CD14-positive monocyte (primary cell): ENCODE measurements around the gene NBAS. TPM values are rescaled to one million over a fixed set of nuclear protein-coding genes. Genes with fewer than 3 reads are reported as not detected.
A peak's percentile ranks its signal among the peaks of the same experiment; 100 is the strongest.

Source experiments
- DNase-seq, 3 donors: peaks; one replicate each; pipeline ENCODE4 v3.0.0-alpha.2; 2011 to 2022
- H2AFZ ChIP-seq: 2 replicates; pipeline ENCODE4 v1.6.0; 2012; ENCODE audit warnings: mild to moderate bottlenecking, low read depth, low read length, inconsistent platforms; ENCODE audit not compliant: insufficient read depth, poor library complexity, severe bottlenecking
- H3K27ac ChIP-seq, 2 donors: 1 replicate in 1 of 2; 2 replicates in 1 of 2; pipeline ENCODE4 v1.5.1; 2012 to 2013; ENCODE audit warnings: low read length in 2 of 2, control low read depth in 1 of 2, inconsistent platforms in 1 of 2, low read depth in 1 of 2, mild to moderate bottlenecking in 1 of 2
- H3K27me3 ChIP-seq, 2 donors: one replicate each; pipeline versions ENCODE4 v1.6.0 to v1.6.1; 2011 to 2013; ENCODE audit warnings: low read length in 2 of 2; ENCODE audit not compliant: control insufficient read depth in 2 of 2, insufficient read depth in 2 of 2
- H3K36me3 ChIP-seq, 2 donors: replicated peaks in 1 of 2; 1 replicate in 1 of 2; 2 replicates in 1 of 2; pipeline versions ENCODE4 v1.5.1 to v1.6.1; 2012 to 2013; ENCODE audit warnings: low read length in 2 of 2, control low read depth in 1 of 2, inconsistent platforms in 1 of 2, mild to moderate bottlenecking in 1 of 2; ENCODE audit not compliant: insufficient read depth in 2 of 2, control insufficient read depth in 1 of 2
- H3K4me1 ChIP-seq, 2 donors: 1 replicate in 1 of 2; 2 replicates in 1 of 2; pipeline versions ENCODE4 v1.5.1 to v1.6.1; 2012 to 2013; ENCODE audit warnings: low read length in 2 of 2, control low read depth in 1 of 2, inconsistent platforms in 1 of 2, mild to moderate bottlenecking in 1 of 2, moderate library complexity in 1 of 2; ENCODE audit not compliant: insufficient read depth in 2 of 2, control insufficient read depth in 1 of 2
- H3K4me2 ChIP-seq: replicated peaks from 2 replicates; pipeline ENCODE3; 2012; ENCODE audit warnings: low read length, moderate library complexity, mild to moderate bottlenecking; ENCODE audit not compliant: poor library complexity, severe bottlenecking; ENCODE audit errors: extremely low read depth
- H3K4me3 ChIP-seq, 3 experiments: fragments of 200-600 bp in 1 of 3; sonication (generic) in 1 of 3; replicated peaks in 1 of 3; 1 replicate in 2 of 3; 2 replicates in 1 of 3; pipeline ENCODE4 v1.5.1; 2011 to 2013; ENCODE audit warnings: low read length in 3 of 3, mild to moderate bottlenecking in 3 of 3, control low read depth in 2 of 3, low read depth in 2 of 3, inconsistent platforms in 1 of 3, moderate library complexity in 1 of 3
- H3K79me2 ChIP-seq: 2 replicates; pipeline ENCODE4 v1.6.0; 2012; ENCODE audit warnings: mild to moderate bottlenecking, control low read depth, inconsistent platforms, low read length, moderate library complexity; ENCODE audit not compliant: insufficient read depth
- H3K9ac ChIP-seq: 2 replicates; pipeline ENCODE4 v1.6.0; 2017; ENCODE audit warnings: low read length, mild to moderate bottlenecking; ENCODE audit not compliant: insufficient read depth, poor library complexity, severe bottlenecking
- H3K9me3 ChIP-seq, 2 donors: replicated peaks in 1 of 2; 1 replicate in 1 of 2; 2 replicates in 1 of 2; pipeline versions ENCODE4 v1.5.1 to v1.6.1; 2012 to 2013; ENCODE audit warnings: low read length in 2 of 2, control low read depth in 1 of 2; ENCODE audit not compliant: control insufficient read depth in 1 of 2, insufficient read depth in 1 of 2
- H4K20me1 ChIP-seq: 2 replicates; pipeline ENCODE4 v1.6.0; 2012; ENCODE audit warnings: mild to moderate bottlenecking, low read length, control low read depth, moderate library complexity; ENCODE audit not compliant: insufficient read depth
- H3K27ac Mint-ChIP-seq, 7 donors: one replicate each; pipeline ENCODE4 v1.8.0; 2020; ENCODE audit warnings: mild to moderate bottlenecking in 7 of 7, mixed read lengths in 7 of 7, moderate library complexity in 6 of 7, inconsistent platforms in 2 of 7
- H3K27me3 Mint-ChIP-seq, 3 donors: one replicate each; pipeline ENCODE4 v1.8.0; 2021 to 2022; ENCODE audit warnings: low read depth in 3 of 3, mild to moderate bottlenecking in 3 of 3, mixed read lengths in 3 of 3, moderate library complexity in 3 of 3, inconsistent platforms in 1 of 3
- H3K36me3 Mint-ChIP-seq, 2 donors: one replicate each; pipeline ENCODE4 v1.8.0; 2020; ENCODE audit warnings: mixed read lengths in 2 of 2, inconsistent platforms in 1 of 2, mild to moderate bottlenecking in 1 of 2
- H3K4me1 Mint-ChIP-seq: one replicate; pipeline ENCODE4 v1.8.0; 2020; ENCODE audit warnings: mild to moderate bottlenecking, mixed read lengths
- H3K4me3 Mint-ChIP-seq, 2 donors: one replicate each; pipeline ENCODE4 v1.8.0; 2020; ENCODE audit warnings: mild to moderate bottlenecking in 2 of 2, mixed read lengths in 2 of 2, moderate library complexity in 1 of 2
- H3K9me3 Mint-ChIP-seq, 7 donors: one replicate each; pipeline ENCODE4 v1.8.0; 2020 to 2022; ENCODE audit warnings: mixed read lengths in 7 of 7, mild to moderate bottlenecking in 6 of 7, moderate library complexity in 6 of 7, inconsistent platforms in 2 of 7
- CTCF ChIP-seq: fragments of 200-600 bp; IDR thresholded peaks from one replicate; pipeline ENCODE4 v1.8.0; 2022; ENCODE audit warnings: antibody characterized with exemption, mild to moderate bottlenecking
- WGBS: methylation state at CpG from one replicate; pipeline ENCODE4 v1.1.5; 2013; ENCODE audit warnings: missing lambda C conversion rate; ENCODE audit not compliant: insufficient coverage; 5-methylcytosine and 5-hydroxymethylcytosine counted together
- intact Hi-C, 2 donors: fragments of 100-400 bp; cut with micrococcal nuclease; formaldehyde crosslinking; loops; one replicate each; pipeline versions ENCODE4 v1.15.0 to v1.15.1; 2023
- polyA plus RNA-seq, 3 donors: library from polyadenylated mRNA; depleted of rRNA in 1 of 3; unstranded in 2 of 3; stranded (reverse) in 1 of 3; fragments of 300-500 nt in 2 of 3; fragments of >200 nt in 1 of 3; fragmentation: Illumina TruSeq in 2 of 3; gene quantifications; 1 replicate in 2 of 3; 2 replicates in 1 of 3; pipeline ENCODE4 v1.2.3, GENCODE V29; 2012 to 2021

NBAS gene
- polyA plus RNA-seq, 3 donors = 8.9 to 10.9 (median 8.9) TPM

- Histone ChIP-seq H3K27ac (no peak overlapping the region), H3K4me3 (no peak overlapping the region), H4K20me1 (no peaks in the 10 kb centered on the region), H3K9me3 (no peaks in the 10 kb centered on the region), H3K9ac (no peak overlapping the region), H3K36me3 (no peaks in the 10 kb centered on the region), H3K4me2 (no peak overlapping the region), H3K27me3 (no peaks in the 10 kb centered on the region), H2AFZ (no peak overlapping the region), H3K4me1 (no peaks in the 10 kb centered on the region), H3K79me2 (no peaks in the 10 kb centered on the region)
- no peaks in the 10 kb centered on the region for H3K36me3 Mint-ChIP-seq
- intact Hi-C loops = no loop called here
- H3K9me3 Mint-ChIP-seq = peaks cover 0 to 3% (median 0%) of the 10 kb centered on the region in 7 donors
- H3K4me1 Mint-ChIP-seq = no peaks in the 10 kb centered on the region
- H3K27me3 Mint-ChIP-seq = no peaks in the 10 kb centered on the region
- H3K4me3 Mint-ChIP-seq = no peak overlapping the region
- no peak for DNase-seq
- peak; percentile 0 for TF ChIP-seq CTCF
- H3K27ac Mint-ChIP-seq = no peak overlapping the region
- WGBS = 90% methylated on average over 7 of the region's 9 CpGs
Measured at GRCh38 chr2:15160201-15160991, 400.7 kb downstream of the NBAS start.

- H3K4me2 ChIP-seq = no peak overlapping the region
- H3K9me3 ChIP-seq = no peaks in the 10 kb centered on the region
- no peak overlapping the region for H3K27ac ChIP-seq
- H3K27ac Mint-ChIP-seq = no peak overlapping the region
- intact Hi-C loops = no loop called here
- H3K36me3 ChIP-seq = no peaks in the 10 kb centered on the region
- H3K36me3 Mint-ChIP-seq = no peaks in the 10 kb centered on the region
- H3K27me3 Mint-ChIP-seq = no peaks in the 10 kb centered on the region
- 89% methylated on average over 1 of the region's 3 CpGs for WGBS
- H3K79me2 ChIP-seq = no peaks in the 10 kb centered on the region
- no peak for TF ChIP-seq CTCF
- no peaks in the 10 kb centered on the region for H3K27me3 ChIP-seq
- no peak overlapping the region for H2AFZ ChIP-seq
- no peak overlapping the region for H3K4me3 Mint-ChIP-seq
- H3K9ac ChIP-seq = no peak overlapping the region
- H3K9me3 Mint-ChIP-seq = peaks cover 0 to 3% (median 0%) of the 10 kb centered on the region in 7 donors
- no peaks in the 10 kb centered on the region for H4K20me1 ChIP-seq
- H3K4me1 ChIP-seq = no peaks in the 10 kb centered on the region
- H3K4me1 Mint-ChIP-seq = no peaks in the 10 kb centered on the region
- DNase-seq = no peak
- H3K4me3 ChIP-seq = no peak overlapping the region
Measured at GRCh38 chr2:15159751-15160177, 401.4 kb downstream of the NBAS start.
